SK-N-SH treated with all-trans-retinoic acid at 6 μM for 48 hours (cell line): ENCODE data around the gene FRMD3.

Experiments used
- GLIS3 ChIP-seq: fragments of 250-450 bp; sonication (Bioruptor Pico); IDR thresholded peaks from 2 replicates; pipeline ENCODE4 v1.5.0; 2020; ENCODE audit warnings: mild to moderate bottlenecking, moderate library complexity
- PATZ1 ChIP-seq: fragments of 250-450 bp; sonication (Bioruptor Pico); IDR thresholded peaks from 2 replicates; pipeline ENCODE4 v1.8.0; 2020; ENCODE audit warnings: mild to moderate bottlenecking, moderate library complexity, borderline replicate concordance

GRCh38 chr9:83198371-83198770 is 339.8 kb downstream of the FRMD3 start:
- no peak for TF ChIP-seq PATZ1 (CRISPR knock-in tag)
- no peak for TF ChIP-seq GLIS3 (CRISPR knock-in tag)
